ENCODE measurements around the gene NR3C2.

The NR3C2 gene

DNA sequence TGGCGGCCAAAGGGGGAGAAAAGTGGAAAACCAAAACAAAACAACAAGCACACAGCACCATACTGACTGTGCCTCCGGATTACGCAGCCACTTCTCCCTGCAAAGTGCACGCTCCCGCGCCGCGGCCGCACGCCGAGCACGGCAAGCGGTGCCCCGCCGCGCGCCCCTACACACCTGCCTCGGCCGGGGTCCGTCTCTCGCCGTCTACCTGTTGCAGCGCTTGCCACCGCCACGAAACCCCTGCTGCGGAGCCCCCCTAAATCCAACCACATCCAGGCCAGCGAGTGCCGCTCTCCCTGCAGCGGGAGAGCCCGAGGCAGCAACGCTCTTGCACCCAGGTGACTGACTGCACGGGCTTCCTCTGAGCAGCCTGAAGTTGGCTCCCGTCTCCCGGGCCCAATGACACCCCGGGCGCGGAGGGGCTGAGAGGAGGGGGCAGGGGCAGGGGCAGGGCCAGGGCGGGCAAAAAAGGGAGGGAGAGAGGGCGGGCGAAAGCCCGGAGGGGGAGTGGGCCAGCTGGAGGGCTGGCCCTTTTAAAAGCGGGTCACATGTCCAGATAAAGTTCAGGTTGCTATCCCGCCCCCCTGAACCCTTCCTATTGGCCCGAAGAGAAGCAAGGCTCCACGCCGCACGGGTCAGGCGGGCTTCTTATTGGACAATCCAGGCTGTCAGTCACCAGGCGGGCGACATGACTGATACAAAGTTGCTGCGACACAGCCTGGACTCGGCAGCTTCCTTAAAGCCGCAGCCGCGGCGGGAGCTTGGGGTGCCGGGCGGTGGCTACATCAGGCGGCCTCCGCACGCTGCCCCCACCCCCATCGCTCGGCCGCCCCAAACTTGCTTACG, at the start of gene NR3C2:
NR3C2 (minus strand) TSS at position 429 of the 846 bp plus-strand sequence.
- H3K27ac ChIP-seq = peak within 1 kb of the TSS; percentile 74
- TF ChIP-seq, protein P1, sequence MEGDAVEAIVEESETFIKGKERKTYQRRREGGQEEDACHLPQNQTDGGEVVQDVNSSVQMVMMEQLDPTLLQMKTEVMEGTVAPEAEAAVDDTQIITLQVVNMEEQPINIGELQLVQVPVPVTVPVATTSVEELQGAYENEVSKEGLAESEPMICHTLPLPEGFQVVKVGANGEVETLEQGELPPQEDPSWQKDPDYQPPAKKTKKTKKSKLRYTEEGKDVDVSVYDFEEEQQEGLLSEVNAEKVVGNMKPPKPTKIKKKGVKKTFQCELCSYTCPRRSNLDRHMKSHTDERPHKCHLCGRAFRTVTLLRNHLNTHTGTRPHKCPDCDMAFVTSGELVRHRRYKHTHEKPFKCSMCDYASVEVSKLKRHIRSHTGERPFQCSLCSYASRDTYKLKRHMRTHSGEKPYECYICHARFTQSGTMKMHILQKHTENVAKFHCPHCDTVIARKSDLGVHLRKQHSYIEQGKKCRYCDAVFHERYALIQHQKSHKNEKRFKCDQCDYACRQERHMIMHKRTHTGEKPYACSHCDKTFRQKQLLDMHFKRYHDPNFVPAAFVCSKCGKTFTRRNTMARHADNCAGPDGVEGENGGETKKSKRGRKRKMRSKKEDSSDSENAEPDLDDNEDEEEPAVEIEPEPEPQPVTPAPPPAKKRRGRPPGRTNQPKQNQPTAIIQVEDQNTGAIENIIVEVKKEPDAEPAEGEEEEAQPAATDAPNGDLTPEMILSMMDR (IDR thresholded peaks at IDR 0.05) = no peak
- TF ChIP-seq ZFX (IDR thresholded peaks at IDR 0.05; ENCODE audit: borderline replicate concordance) = no peak

DNA sequence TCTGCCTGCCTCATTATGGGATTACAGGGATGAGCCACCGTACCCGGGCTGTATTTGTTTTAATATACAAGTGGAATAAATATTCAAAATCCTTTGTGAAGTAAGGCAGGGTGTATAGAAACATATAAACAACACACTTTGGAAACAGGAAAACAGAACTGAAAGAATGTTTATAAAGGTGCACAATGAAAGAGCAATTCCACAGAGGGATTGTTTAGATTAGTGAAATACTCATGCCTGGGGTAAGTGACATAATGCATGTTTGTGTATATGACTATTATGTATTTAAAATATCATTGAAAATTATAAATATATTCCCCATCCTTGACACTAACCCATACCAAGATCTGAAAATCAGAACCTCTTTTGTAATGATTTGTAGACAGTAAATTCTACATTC, 45.0 kb upstream of the NR3C2 start:
- no peak for TF ChIP-seq ZFX (IDR thresholded peaks at IDR 0.05; ENCODE audit: borderline replicate concordance)
- TF ChIP-seq, protein P1 (IDR thresholded peaks at IDR 0.05) = no peak
- H3K27ac ChIP-seq = no peak overlapping the region

DNA sequence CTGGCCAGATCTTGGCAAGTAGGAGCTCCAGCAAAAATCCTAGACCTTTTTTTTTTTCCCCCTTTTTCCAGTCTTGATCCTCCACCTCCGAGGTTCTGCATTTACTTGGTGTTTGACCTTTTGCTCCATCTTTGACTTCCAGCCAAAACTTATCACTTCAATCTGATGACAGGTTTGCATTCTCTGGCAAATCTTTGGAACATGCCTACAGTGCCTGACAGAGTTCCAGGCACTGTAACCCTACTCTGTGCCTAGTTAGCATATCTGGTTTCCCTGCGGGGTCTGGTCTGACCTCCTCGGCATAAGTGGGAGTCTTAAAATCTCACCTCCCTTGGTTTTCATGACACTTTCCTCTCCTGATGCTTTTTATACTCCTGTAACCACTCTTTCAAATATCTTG, 39.4 kb upstream of the NR3C2 start:
- TF ChIP-seq, protein P1 (IDR thresholded peaks at IDR 0.05) = no peak
- no peak for TF ChIP-seq ZFX (IDR thresholded peaks at IDR 0.05; ENCODE audit: borderline replicate concordance)
- no peak overlapping the region for H3K27ac ChIP-seq

DNA sequence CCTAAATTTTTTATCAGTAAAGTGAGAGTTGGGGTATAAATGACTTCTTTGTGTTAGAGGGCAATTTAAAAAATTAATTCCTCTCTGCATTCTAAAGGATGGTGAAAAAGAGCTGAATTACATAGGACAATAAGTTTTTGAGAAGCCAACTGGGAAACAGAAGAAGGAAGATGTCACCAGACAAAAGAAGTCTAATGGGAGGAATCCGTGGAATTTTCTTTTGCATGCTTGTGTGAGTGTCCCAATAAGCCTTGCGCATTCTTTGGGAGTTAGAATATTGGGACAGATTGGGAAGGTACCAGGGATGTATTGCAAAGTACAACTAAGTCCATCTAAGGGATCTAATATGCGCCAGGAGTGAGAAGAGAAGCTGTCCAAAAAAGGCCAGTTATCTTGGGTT, 35.1 kb upstream of the NR3C2 start:
- TF ChIP-seq ZFX (IDR thresholded peaks at IDR 0.05; ENCODE audit: borderline replicate concordance) = no peak
- TF ChIP-seq, protein P1 (IDR thresholded peaks at IDR 0.05) = no peak
- H3K27ac ChIP-seq = no peak overlapping the region

DNA sequence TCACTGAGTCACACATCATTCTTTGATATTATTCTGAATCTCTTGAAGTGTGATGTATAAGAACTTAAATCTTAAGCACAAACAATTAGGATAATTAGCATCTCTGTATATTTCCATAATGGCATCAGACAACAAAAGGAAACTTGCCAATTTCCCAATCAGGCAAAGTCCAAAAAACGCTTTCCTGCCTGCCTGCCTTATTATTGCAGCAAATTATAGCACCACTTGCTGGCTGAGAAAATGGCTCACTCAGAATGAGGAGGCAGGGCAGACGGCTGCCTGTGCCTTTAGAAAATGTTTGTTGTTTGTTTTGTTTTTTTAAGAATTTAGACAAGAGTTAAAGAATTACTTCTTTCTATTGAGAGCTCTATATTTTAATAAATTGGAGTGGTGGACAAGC, 27.7 kb upstream of the NR3C2 start:
- TF ChIP-seq, protein P1 (IDR thresholded peaks at IDR 0.05) = no peak
- TF ChIP-seq ZFX (IDR thresholded peaks at IDR 0.05; ENCODE audit: borderline replicate concordance) = no peak
- no peak overlapping the region for H3K27ac ChIP-seq

DNA sequence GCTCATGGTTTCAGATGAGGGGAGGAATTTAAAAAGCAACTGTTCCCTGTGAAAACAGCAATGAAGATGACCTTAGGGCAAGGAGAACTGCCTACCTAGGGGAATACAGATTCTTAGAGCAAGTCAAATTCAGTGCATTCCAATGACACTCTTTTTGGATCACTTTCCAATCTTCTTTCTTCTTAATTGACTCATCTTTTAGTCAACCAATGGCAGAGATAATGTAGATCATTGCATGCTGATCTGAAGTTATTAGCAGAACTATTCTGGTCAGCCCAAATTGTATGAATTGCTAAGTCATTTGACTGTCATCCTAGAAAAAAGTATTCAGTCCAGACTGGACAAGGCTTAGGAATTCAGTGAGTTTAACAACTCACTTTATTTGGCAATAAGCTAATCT, 12.6 kb upstream of the NR3C2 start:
- TF ChIP-seq, protein P1 (IDR thresholded peaks at IDR 0.05) = no peak
- no peak for TF ChIP-seq ZFX (IDR thresholded peaks at IDR 0.05; ENCODE audit: borderline replicate concordance)
- no peak overlapping the region for H3K27ac ChIP-seq

DNA sequence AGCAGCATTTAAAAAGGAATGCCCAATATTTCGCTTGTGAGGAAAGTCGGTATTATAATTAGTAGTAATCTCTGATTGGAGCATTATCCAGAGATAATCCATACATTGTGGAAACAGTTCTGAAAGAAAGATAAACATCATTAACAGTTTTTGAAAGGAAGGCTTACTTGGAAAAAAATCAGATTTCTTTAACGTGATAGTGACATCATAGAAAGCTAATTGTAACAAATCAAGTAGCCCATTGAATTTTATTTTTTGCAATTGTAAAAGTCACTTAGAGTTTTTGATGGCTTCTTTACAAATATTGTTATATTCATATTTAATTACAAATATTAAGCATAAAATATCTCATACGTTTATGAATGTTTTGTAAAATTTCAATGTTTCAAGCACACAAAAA, 11.6 kb upstream of the NR3C2 start:
- TF ChIP-seq ZFX (IDR thresholded peaks at IDR 0.05; ENCODE audit: borderline replicate concordance) = no peak
- TF ChIP-seq, protein P1 (IDR thresholded peaks at IDR 0.05) = no peak

More for the DNA sequence above, 11.6 kb upstream of the NR3C2 start:
- no peak overlapping the region for H3K27ac ChIP-seq
